GM18951 (cell line): ENCODE data around the gene DYNLT2.

ENCODE experiments used
- POLR2A ChIP-seq: IDR thresholded peaks from 4 replicates; pipeline ENCODE4 v1.6.1; 2011; ENCODE audit warnings: mild to moderate bottlenecking; ENCODE audit not compliant: insufficient read length, insufficient read depth; ENCODE audit errors: extremely low read depth
- in situ Hi-C: fragments of 300-500 bp; cut with MboI; formaldehyde crosslinking; loops from one replicate; pipeline ENCODE4 v1.12.0; 2022; ENCODE audit warnings: low sequenced_read_pairs, mixed read lengths, inconsistent platforms; ENCODE audit not compliant: unreplicated experiment

Gene DYNLT2

DNA sequence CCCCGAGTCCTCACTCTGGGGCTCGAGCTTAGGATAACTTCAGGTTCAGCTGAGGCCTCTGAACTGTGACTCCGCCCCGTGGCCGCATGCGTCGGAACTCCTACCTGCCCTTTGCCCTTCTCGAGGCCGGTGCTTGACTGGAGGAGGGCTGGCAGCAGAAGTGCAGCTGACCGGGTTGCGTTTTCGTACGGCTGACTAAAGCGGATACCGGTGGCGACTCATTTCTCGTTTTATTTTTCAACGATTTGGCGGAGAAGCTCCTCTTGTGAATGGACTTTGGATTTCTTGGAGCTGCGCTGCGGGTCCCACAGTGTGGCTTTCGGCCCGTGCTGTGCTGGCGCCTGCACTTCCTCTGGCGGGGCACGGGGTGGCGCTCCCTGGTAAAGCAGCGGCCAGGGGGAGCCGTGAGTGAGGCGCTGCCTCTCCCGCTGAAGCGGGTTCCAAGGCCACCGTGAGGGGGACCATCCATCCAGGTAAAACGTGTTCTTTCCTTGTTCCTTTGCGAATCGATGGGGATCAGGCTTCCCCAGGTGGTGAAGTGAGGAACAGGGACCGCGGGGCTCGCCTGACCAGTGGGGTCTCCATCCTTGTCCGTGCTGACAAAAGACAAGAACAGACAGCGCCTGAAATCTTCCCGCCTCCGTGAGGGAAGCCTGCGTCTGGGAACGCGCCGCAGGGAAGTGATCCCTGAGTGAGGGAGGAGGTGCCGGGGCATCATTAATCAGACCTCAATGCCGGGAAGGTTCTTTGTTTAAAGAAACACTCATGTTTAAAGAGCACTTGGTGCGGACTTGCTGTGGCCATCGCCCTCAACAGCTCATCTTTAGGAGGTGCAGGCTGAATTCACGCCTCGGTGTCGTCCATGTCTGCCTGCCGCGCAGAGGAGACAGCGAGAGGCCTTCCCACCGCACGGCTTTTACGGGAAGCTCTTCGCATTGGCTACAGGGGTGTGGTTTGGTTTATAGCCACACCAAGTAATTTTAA is 38.9 kb upstream of the DYNLT2 start:
- no peak for TF ChIP-seq POLR2A
- in situ Hi-C loops: no loop called here

DNA sequence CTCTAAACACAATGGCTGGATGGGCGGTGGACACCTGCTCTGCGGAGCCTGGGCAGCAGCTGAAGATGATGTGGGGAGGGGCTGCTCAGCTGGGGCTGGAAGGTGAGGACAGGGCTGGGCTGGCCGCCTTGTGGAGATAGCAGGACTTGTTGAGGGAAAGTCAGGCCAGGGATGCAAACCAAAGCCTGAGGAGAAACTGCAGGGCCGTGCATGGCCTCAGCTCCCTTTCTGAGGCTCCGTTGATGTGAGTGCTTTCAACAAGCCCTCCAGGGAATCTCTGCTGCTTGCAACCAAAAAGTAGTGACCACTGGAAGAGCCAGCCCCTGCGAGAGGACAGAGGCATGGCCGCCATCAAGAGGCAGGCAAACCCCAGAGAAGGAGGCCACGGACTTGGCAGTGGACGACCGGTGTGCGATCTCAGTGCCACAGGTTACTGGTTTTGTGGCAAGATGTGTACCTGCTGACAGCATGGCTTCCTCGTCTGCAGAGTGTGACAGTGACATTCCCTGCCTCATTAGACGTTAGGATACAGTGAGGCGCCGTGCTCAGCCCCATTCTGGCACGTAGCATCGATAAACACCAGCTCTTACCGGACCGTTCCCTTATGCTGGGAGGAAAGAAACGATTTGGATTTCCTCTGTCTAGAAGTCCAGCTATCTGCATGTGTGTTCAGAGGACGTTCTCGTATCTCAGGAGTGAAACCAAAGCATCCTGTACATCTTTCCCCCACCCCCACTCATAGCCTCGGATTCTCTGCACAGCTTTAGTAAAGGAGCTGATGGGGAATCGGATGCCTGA is 38.0 kb upstream of the DYNLT2 start:
- no peak for TF ChIP-seq POLR2A
- in situ Hi-C loops: no loop called here

DNA sequence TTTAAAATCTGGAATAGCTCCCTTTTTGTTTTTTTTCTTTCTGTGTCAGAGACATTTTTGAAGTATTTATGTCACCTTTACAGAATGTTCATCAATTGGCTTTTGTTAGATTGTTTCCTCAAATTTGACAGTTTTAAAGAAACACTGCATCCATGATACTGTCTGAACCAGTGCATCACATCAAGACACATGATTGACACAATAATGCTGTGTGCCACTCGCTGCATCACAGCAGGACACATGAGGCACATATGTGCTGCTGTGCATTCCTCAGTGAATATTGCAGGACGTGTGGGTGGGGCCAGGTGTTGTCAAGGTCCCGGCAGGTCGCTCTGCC is 37.4 kb upstream of the DYNLT2 start:
- TF ChIP-seq POLR2A: no peak
- in situ Hi-C loops: no loop called here

DNA sequence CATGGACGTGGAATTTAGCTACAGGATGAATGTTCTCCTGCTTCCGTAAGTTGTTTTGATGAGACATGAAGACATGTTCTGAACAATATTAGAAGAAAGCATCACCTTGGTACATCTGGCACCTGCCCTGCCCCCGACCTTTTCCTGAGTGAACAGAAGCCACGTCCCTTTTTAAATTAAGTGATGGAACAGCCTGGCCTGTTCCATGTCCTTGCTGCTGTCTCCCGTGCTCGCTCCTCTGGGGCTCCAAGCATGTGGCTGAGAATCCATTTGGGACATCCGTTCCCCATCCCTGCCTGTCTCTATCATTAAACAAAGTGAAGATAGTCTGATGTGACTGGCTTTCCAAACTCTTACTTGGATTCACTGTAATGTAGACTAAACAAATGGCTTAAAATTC is 36.4 kb upstream of the DYNLT2 start:
- TF ChIP-seq POLR2A: no peak

DNA sequence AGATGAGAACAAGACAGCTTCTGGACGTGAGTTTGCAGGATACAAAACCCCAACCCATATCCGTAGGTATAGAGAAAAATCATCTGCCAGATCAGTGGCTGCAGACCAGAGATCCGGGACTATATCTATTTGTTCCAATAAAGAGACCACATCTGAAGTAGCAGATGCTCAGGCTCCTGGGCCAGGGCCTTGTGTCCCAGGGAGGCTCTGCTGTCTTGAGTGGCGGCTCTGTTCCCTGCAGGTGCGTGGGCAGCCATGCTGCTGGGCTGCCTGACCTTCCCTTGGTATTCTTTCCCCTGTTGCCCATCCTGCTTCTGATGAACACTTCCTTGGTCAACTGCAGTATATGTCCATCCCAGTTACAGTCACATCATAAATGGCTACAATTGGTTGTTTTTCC is 35.0 kb upstream of the DYNLT2 start:
- TF ChIP-seq POLR2A: no peak
- in situ Hi-C loops: no loop called here

More for the DNA sequence above, 36.4 kb upstream of the DYNLT2 start:
- in situ Hi-C loops: no loop called here

DNA sequence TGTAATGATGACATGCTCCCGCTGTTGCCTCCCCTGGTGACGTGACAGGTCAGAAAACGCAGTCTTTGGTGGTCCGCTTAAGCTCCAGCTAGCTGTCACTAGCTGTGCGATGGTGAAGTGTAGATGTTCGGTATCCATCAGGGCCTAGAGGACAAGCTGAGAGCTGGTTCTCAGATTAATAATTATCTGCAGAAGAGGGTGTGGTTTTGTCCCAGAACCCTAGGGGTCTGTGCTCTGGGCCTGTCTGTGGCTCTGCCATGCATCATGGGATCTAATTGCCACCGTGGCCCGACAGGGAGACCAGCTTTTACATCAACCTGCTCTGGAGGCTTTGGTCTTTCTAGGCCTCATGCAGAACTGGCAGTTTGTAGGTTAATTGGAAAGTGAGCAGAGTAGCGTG is 34.2 kb upstream of the DYNLT2 start:
- in situ Hi-C loops: no loop called here
- TF ChIP-seq POLR2A: no peak

DNA sequence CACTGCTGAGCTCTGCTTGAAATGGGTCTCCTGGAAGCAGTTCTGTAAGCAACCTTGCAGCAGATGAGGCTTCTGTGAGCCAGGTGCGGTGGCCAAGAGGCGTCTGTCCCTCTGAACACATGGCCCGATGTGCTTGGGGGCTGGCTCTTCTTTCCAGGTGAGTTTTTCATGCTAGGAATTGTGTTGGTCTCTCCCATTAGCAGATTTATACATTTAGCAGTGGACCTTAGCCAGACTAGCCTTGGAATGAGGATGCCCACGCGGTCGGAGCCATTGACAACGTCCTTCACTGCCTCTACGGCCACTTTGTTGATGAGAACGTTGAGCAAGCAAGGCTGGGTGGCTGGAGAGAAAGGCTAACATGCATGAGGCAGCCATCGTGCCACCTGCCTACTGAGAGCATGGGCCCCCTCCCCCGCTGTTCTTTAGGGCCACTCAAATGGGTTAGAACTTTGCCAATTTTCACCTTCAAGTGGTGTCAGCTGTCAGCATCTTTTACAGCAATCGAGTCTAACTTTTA is 33.5 kb upstream of the DYNLT2 start:
- TF ChIP-seq POLR2A: no peak
- in situ Hi-C loops: no loop called here

DNA sequence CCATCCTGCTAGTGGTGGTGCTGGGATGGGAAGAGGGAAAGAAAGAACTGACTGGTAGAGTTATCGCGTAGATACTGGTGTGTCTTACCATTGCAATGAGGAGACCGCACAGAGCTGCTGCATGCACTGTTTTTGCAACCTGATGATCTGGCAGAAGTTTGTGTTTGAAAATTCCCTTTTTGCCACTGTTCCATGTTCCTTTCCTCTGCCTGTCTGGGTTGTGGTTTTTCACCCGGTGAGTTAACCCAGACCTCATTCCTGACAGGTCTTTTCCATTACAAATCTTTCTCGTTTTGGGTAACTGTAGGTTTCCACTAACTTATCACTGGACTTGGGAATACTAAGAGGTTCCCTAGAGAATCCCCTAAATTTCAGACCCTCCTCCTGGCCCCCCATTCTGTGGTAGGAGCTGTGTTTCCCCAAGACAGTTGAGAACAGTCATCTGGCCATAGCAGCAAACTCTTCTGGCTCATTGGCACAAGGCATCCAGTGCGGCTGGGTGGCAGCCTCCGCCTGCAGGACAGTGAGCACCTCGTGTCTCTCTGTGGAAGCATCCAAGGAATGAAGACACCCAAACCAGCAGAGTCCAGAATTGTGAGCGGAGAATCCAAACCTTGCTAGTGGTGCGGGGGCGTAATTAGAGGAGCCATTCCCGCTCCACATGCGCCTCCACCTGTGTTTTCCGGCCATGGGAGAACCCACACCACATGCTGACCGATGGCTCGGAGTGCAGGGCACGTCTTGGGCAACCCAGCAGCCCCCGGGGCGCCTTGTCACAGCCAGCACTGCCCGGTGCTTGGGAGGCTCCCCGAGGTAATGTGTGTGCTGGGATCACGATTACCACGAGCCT is 32.8 kb upstream of the DYNLT2 start:
- in situ Hi-C loops: no loop called here

DNA sequence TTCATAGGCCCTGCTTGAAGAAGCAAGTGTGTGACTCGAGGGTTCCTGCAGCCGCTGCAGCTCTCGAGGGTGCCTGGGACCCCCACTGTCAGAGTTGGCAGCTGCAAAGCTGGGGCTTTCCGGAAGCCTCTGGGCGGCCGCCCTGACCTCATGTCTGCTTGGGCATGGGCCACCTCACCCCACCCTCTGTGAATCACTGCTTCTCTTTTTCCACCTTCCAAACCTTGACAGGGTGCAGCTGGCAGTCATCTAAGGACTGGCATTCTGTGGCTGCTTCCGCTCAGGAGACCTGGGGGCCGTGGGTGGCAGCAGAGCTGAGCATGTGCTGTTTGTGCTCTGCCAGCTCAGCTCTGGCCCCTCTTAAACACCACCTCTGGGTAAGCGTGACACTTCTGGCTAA is 32.0 kb upstream of the DYNLT2 start:
- in situ Hi-C loops: no loop called here
- no peak for TF ChIP-seq POLR2A

More for the DNA sequence above, 32.8 kb upstream of the DYNLT2 start:
- TF ChIP-seq POLR2A: no peak

DNA sequence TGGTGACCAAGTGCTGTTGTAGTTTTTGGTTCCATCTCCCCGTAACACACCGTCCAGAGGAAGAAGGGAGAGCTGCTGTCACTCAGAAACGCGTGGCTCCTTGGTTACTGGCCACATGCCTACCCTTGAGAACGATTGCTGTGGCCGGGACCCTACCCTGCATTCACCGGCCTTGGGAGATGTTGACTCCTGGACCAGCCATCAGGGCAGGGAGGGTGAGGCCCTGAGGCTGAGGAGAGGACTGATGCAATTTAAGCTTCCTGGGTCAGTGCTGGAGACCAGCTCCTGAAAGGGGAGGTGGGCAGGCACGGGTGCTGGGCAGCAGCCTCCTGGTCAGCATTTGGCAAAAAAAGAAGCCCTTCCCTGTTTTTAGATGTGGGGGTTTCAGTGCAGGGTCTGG is 31.6 kb upstream of the DYNLT2 start:
- in situ Hi-C loops: no loop called here
- no peak for TF ChIP-seq POLR2A

DNA sequence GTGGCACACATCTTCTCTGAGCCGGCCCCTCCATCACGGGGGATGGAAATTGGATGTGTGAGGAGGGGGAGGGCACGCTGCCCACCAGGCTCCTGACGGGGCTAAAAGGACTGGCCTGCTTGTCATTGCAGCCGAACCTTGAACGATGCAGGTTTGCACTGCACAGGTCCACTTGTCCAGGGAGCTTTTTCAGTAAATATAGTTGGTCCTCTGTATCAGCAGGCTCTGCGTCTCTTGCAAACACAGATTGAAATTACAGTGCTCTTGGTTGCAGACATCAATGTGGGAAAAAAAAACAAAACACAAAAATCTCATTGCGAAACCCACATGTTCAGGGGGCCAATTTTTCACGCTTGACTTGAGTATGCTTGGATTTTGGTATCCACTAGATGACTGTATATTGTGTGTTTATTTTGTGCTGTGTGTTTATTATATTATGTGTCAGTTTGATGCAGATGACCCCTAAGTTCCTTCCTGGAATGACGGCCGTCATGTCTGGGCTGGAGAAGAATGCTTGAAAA is 29.3 kb upstream of the DYNLT2 start:
- in situ Hi-C loops: no loop called here
- no peak for TF ChIP-seq POLR2A

DNA sequence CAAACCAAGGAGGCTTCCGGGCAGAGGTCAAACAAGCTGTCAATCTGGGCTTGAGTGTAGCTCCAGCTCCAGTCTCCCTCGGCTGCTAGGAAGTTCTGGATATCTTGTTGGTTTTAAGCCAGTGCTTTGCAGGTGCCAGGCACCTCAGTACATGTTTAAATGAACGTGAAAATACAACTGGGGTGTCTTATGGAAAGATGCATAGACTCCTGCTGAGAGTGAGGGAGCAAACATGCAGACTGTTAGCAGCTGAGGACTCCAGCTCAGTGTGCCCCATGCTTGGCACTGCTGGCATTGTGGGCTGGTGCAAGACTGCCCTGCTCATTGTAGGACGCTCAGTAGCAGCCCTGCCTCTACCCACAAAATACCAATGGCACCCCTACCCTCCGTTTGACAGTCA is 28.5 kb upstream of the DYNLT2 start:
- in situ Hi-C loops: no loop called here
- no peak for TF ChIP-seq POLR2A

DNA sequence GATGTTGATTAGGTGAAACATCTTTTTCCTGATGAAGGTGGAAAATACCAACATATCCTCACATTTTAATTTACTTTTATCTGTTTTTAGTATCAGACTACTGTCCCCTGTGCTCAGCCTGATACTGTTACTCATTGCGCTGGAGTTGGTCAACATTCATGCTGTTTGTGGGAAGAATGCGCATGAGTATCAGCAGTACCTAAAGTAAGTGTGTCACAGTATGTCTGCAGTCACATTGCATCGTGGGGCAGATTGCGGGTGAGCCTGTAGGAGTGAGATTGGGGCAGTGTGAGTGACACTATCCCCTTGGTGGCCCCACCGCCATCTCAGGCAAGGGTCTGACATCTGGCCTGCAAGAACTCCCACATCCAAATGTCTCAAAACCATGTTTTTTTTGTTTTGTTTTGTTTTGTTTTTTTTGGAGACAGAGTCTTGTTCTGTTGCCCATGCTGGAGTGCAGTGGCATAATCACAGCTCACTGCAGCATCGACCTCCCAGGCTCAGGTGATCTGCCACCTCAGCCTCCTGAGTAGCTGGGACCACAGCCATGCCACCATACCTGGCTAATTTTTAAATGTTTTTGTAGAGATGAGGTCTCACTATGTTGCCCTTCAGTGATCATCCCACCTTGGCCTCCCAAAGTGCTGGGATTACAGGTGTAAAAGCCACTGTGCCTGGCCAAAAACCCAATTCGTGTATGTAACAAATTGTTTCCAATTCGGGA is 27.9 kb upstream of the DYNLT2 start:
- TF ChIP-seq POLR2A: no peak
- in situ Hi-C loops: no loop called here
